ENCODE measurements around the gene ABTB1. TPM values are rescaled to one million over a fixed set of nuclear protein-coding genes. Genes with fewer than 3 reads are reported as not detected.

Gene ABTB1
- total RNA-seq, 2 donors from 2014 or later: 14.9 to 22.9 TPM

DNA sequence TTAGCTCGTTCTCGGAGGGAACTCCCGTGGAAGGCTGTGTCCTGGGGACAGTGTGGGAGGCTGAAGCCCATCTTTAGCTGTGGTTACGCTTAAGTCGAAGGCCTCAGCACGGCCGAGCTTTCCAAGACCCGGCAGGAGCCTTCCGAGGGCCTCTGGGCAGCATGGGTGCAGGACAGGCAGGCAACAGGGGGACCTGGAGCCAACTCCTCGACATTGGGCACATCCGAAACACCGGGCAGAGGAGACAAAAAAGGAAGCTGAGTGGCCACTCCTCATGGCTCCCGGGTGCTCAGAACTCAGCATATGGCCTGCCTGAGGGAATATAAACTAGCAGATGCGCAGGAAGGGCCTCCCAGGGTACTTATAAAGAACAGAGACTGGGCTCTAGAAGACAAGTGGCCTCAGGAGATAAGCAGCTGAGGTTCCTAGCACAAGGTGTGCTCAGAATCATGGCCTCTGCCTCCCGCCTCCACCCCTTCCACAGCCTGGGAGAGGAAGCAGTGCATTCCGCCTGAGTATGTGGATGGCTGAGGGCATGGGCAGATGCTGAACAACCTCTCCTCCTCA is 34.1 kb downstream of the ABTB1 start:
- intact Hi-C loops (cut with DNase I): no loop called here
- no peaks in the 10 kb centered on the region for H3K9me3 ChIP-seq
- H3K27me3 ChIP-seq: no peaks in the 10 kb centered on the region
- H3K4me1 ChIP-seq: no peaks in the 10 kb centered on the region
- no peak overlapping the region for H3K4me3 ChIP-seq
- no peak overlapping the region for H3K9ac ChIP-seq (ENCODE audit: low read depth in 2 of 2, low read length in 2 of 2)
- H3K27ac ChIP-seq: no peak overlapping the region
- no peak for TF ChIP-seq CTCF (IDR thresholded peaks at IDR 0.05)
- H3K36me3 ChIP-seq: peaks cover 6% of the 10 kb centered on the region
- no peak for DNase-seq

GRCh38 chr3:127707851-127708411 is 35.2 kb downstream of the ABTB1 start:
- Histone ChIP-seq H3K4me3 (no peak overlapping the region), H3K4me1 (no peaks in the 10 kb centered on the region), H3K9me3 (no peaks in the 10 kb centered on the region), H3K9ac (ENCODE audit: low read depth in 2 of 2, low read length in 2 of 2) (no peak overlapping the region), H3K27ac (no peak overlapping the region), H3K27me3 (no peaks in the 10 kb centered on the region), H3K36me3 (peaks cover 6% of the 10 kb centered on the region)
- intact Hi-C loops (cut with DNase I): no loop called here
- no peak for TF ChIP-seq CTCF (IDR thresholded peaks at IDR 0.05)
- DNase-seq: no peak

GRCh38 chr3:127708837-127709236 is 36.1 kb downstream of the ABTB1 start:
- no peak for TF ChIP-seq CTCF (IDR thresholded peaks at IDR 0.05)
- Histone ChIP-seq H3K9ac (ENCODE audit: low read depth in 2 of 2, low read length in 2 of 2) (no peak overlapping the region), H3K27ac (no peak overlapping the region), H3K4me1 (no peaks in the 10 kb centered on the region), H3K36me3 (peaks cover 6% of the 10 kb centered on the region), H3K4me3 (no peak overlapping the region), H3K27me3 (no peaks in the 10 kb centered on the region), H3K9me3 (no peaks in the 10 kb centered on the region)
- DNase-seq: no peak
- intact Hi-C loops (cut with DNase I): no loop called here

DNA sequence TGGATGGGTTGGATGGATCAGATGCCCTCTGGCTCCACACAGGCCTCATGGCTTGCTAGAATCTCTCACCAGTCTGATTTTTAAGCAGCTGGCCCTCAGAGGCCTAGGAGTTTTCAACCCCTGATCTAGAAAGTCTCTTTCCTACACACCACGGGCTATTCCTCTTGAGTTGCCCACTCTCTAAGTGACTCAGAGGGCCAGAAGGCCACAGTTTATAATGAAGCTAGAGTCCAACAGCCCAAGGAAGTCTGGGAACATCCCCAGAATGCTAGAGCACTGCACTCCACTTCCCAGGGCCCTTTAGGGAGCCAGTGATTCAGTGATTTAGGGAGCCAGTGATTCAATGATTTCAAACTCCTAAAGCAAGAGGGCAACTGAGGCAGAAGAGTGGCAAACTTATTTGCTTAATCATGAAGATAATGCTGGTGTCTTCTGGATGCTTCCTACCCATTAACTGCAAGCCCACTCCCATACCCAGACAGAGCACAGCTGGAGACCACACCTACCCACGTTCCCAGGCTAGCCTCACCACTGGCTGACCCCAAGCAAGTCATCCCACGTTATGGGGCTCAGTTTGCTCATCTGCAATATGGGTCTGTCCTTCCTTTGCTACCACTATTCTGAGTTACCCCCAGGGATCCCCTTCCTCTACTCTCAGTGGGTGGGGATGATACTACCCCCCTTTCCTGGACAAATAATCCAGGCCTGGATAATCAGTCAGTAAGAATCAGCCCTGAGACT is 36.7 kb downstream of the ABTB1 start:
- Histone ChIP-seq H3K27ac (no peak overlapping the region), H3K27me3 (no peaks in the 10 kb centered on the region), H3K9ac (ENCODE audit: low read depth in 2 of 2, low read length in 2 of 2) (no peak overlapping the region), H3K4me3 (no peak overlapping the region), H3K9me3 (no peaks in the 10 kb centered on the region), H3K36me3 (peaks cover 6% of the 10 kb centered on the region), H3K4me1 (no peaks in the 10 kb centered on the region)
- DNase-seq: no peak
- intact Hi-C loops (cut with DNase I): no loop called here
- TF ChIP-seq CTCF (IDR thresholded peaks at IDR 0.05): no peak

GRCh38 chr3:127710155-127710941 is 37.6 kb downstream of the ABTB1 start:
- intact Hi-C loops (cut with DNase I): no loop called here
- H3K27ac ChIP-seq: no peak overlapping the region
- H3K9me3 ChIP-seq: no peaks in the 10 kb centered on the region
- H3K27me3 ChIP-seq: no peaks in the 10 kb centered on the region
- TF ChIP-seq CTCF (IDR thresholded peaks at IDR 0.05): no peak
- no peak overlapping the region for H3K9ac ChIP-seq (ENCODE audit: low read depth in 2 of 2, low read length in 2 of 2)
- no peak overlapping the region for H3K4me3 ChIP-seq
- no peaks in the 10 kb centered on the region for H3K4me1 ChIP-seq
- H3K36me3 ChIP-seq: peaks cover 6% of the 10 kb centered on the region
- DNase-seq: no peak

Data from colonic mucosa (tissue), 4 donors.